GM12873 (cell line): ENCODE measurements around the gene GGT1.

Source experiments
- TF ChIP-seq, protein P1 (sequence below): IDR thresholded peaks from 2 replicates; pipeline ENCODE4 v1.5.1; 2012; ENCODE audit warnings: low read depth, mild to moderate bottlenecking, moderate library complexity, low read length, control low read depth; ENCODE audit not compliant: insufficient read depth; ENCODE audit errors: missing control alignments

GGT1 gene

DNA sequence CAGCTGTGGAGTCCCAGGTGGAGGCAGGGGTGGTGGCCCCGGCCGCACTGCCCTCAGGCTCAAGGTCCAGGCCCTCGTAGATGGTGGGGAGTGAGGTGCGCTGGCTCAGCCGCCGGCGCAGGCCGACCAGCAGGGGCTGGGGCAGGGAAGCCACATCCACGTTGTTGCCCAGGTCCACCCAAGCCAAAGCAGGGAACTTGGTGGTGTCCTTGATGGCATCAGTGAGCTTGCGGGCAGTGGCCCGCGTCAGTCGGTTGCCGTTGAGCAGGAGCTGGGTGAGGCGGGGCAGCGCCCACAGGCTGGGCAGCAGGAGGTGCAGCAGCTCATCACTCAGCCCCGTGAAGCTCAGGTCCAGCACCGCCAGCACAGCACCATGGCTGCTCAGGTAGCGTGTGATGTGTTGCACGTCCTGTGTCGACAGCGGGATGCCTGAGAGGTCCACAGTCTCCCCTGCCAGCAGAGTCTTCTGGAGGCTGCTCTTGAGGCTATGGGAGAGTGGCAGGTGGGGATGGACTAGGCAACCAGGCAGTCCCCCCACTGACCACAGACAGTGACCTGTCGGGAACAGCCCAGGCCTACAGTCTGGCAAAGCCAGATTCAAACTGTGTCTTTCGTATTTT, 17.0 kb upstream of the GGT1 start:
- TF ChIP-seq, protein P1, sequence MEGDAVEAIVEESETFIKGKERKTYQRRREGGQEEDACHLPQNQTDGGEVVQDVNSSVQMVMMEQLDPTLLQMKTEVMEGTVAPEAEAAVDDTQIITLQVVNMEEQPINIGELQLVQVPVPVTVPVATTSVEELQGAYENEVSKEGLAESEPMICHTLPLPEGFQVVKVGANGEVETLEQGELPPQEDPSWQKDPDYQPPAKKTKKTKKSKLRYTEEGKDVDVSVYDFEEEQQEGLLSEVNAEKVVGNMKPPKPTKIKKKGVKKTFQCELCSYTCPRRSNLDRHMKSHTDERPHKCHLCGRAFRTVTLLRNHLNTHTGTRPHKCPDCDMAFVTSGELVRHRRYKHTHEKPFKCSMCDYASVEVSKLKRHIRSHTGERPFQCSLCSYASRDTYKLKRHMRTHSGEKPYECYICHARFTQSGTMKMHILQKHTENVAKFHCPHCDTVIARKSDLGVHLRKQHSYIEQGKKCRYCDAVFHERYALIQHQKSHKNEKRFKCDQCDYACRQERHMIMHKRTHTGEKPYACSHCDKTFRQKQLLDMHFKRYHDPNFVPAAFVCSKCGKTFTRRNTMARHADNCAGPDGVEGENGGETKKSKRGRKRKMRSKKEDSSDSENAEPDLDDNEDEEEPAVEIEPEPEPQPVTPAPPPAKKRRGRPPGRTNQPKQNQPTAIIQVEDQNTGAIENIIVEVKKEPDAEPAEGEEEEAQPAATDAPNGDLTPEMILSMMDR, result no peak

- TF ChIP-seq, protein P1, result no peak
These were observed 15.7 kb upstream of the GGT1 start for GRCh38 chr22:24587251-24587650.

DNA sequence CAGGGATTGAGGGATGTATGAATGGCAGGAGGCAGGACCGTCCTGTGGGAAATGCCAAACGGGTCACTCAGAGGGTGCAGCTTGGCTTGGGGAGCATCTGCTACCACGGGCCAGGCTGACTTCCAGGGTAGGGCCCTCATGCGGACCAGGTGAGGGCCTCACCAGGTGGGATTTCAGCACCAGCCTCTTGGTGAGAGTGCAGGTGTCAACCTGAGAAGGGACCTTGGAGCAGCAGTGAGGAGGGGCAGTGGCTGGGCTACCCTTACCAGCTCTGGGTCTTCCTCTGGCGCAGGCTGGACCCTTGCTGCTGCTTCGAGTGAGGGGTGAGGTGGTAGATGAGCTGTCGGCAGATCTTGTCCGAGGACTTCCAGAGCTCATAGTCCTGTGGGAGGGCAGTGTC, 15.0 kb upstream of the GGT1 start:
- TF ChIP-seq, protein P1, result no peak

DNA sequence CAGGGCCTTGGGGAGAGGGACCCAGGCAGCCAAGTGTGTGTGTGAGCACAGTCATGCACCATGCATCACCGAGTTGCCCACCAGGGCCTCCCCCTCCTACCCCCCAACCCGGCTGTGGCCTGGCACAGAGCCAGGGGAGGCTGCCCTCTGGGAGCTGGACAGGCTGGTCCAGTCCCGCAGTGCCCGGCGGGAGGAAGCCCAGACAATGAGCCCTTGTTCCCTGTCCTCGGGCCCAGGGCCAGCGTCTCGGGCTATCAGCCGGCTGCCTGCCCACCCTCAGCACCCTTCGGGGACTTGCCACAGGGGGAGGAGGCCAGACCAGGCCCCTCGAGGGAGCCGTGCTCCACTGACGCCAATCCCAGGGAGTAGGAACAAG, 14.6 kb upstream of the GGT1 start:
- TF ChIP-seq, protein P1, result no peak

DNA sequence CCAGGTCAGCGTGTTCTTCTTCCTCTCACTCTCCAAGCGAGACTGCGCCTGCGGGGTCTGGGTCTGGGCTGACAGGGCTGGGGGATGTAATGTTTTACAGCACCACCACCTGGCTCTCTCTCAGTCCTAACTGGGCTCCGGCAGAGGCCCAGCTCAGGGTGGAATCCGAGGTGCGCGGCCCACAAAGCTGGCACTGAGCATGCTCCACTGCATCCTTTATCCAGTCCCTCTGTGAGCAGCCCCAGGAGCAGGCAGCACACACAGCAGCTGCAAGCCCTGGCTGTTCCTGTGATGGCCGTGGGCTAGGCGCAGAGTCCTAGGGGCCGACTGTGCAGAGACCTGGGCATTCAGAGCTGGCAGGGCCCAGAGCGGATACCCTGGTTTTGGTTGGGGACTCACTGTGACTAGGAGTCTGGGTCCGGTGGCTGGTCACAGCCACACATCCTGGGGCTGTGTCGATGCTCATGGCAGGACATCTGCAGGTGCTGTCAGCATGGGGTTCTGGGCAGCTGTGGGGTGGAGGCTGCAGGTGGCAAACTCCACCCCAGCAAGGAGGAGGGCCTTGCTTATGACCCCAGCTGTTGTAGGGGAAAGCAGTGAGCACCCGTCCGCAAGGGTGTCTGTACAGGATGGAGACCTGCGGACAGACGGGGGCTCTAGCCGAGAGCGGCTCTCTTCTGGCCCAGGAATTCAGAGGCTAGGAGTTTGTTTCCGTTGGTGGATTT, 14.1 kb upstream of the GGT1 start:
- TF ChIP-seq, protein P1, result no peak

- TF ChIP-seq, protein P1, result no peak
These were observed 13.4 kb upstream of the GGT1 start for GRCh38 chr22:24589518-24590030.

- TF ChIP-seq, protein P1, result no peak
These were observed 12.3 kb upstream of the GGT1 start for GRCh38 chr22:24590596-24591173.
